Activated T-helper 17 cell treated with anti-CD3 and anti-CD28 coated beads, Interleukin-2, amount 50 U/mL, for 72 hours (primary cell): ENCODE data around the gene TPTE. TPM values are rescaled to one million over a fixed set of nuclear protein-coding genes. Genes with fewer than 3 reads are reported as not detected.
"Not testable (repeated sequence)": the region's sequence is repeated elsewhere in the genome, so short reads cannot be mapped to it uniquely, and the experiment has no call there.

Experiments used
- ATAC-seq: fragments of 150-1000 bp; cut with Tn5 transposase; replicated peaks from 2 replicates; pipeline ENCODE4 v1.10.0; 2021; ENCODE audit warnings: mild to moderate bottlenecking, moderate library complexity
- H3K27ac Mint-ChIP-seq: one replicate; pipeline ENCODE4 v1.8.0; 2022; ENCODE audit warnings: mixed read lengths
- H3K27me3 Mint-ChIP-seq: one replicate; pipeline ENCODE4 v1.8.0; 2022; ENCODE audit warnings: mixed read lengths
- H3K36me3 Mint-ChIP-seq: one replicate; pipeline ENCODE4 v1.8.0; 2022; ENCODE audit warnings: low read depth, mild to moderate bottlenecking, mixed read lengths
- H3K4me1 Mint-ChIP-seq: one replicate; pipeline ENCODE4 v1.8.0; 2022; ENCODE audit warnings: mixed read lengths
- H3K4me3 Mint-ChIP-seq: one replicate; pipeline ENCODE4 v1.8.0; 2022; ENCODE audit warnings: mild to moderate bottlenecking, mixed read lengths
- H3K9me3 Mint-ChIP-seq: one replicate; pipeline ENCODE4 v1.8.0; 2022; ENCODE audit warnings: mixed read lengths
- total RNA-seq, 2 donors: library from RNA; stranded (reverse); gene quantifications; one replicate each; pipeline ENCODE4 v1.2.3, GENCODE V29; 2022

The TPTE gene
- total RNA-seq, 2 donors from 2014 or later: not detected

DNA sequence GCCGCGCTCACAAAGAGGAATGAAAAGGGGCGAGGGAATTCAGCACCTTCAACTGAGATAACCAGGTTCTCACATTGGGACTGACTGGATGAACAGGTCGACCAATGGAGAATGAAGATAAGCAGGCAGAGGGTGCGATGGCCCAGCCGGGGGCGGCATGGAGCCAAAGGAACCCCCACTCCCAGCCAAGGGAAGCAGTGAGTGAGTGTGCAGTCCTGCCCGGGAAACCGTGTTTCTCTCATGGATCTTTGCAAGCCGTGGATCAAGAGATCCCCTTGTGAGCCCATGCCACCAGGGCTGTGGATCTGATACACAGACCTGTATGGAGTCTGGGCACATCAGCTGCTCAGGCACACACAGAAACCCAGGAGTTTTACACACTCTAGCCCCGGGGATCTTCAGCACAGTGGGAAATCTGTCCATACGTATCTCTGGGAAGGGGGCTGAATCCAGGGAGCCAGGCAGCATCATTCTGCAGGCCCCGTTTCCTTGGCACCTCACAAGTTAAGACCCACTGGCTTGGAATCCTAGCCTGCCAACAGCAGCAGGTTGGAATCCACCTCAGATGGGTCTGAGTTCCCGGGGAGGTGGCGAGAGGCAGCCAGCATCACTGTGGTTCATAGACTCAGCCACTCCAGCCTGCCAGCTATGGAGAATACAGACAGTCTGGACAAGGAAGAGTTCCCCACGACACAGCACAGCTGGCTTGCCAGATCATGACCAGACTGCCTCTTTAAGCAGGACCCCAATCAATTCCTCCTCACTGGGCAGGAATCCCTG, 53.3 kb downstream of the TPTE start:
- H3K36me3 Mint-ChIP-seq, H3K27me3 Mint-ChIP-seq, H3K27ac Mint-ChIP-seq, H3K4me1 Mint-ChIP-seq, H3K4me3 Mint-ChIP-seq: not testable (repeated sequence)
- ATAC-seq: peak; percentile 7
- peaks cover 15% of the 10 kb centered on the region for H3K9me3 Mint-ChIP-seq

DNA sequence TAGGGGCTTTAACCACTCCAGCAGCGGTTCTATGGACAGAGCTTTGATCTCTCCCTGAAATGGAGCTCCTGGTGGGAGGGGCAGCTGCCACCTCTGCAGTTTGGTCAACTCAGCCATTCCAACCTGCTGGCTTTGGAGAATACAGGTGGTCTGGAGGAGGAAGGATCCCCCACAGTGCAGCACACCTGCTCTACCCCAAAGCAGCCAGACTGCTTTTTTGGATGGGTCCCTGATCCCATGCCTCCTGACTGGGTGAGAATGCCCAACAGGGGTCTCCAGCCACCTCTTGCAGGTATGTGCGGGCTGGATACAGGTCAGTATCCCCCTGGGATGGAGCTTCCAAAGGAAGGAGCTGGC, 53.9 kb downstream of the TPTE start:
- H3K36me3 Mint-ChIP-seq: no peaks in the 10 kb centered on the region
- peaks cover 14% of the 10 kb centered on the region for H3K9me3 Mint-ChIP-seq
- no peaks in the 10 kb centered on the region for H3K27me3 Mint-ChIP-seq
- no peak overlapping the region for H3K27ac Mint-ChIP-seq
- no peaks in the 10 kb centered on the region for H3K4me1 Mint-ChIP-seq
- no peak for ATAC-seq
- H3K4me3 Mint-ChIP-seq: no peak overlapping the region

DNA sequence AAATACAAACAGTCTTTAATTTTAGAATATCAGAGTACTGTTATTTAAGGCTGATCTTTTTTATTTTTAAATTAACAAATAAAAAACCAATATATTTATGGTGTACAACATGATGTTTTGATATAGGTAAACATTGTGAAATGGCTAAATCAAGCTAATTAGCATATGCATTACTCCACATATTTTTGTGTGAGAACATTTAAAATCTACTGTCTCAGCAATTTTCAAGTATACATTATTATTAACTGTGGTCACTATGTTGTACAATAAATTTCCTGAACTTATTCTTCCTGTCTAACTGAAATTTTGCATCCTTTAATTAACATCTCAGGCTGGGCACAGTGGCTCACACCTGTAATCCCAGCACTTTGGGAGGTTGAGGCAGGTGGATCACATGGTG, 57.5 kb downstream of the TPTE start:
- H3K4me3 Mint-ChIP-seq, H3K27me3 Mint-ChIP-seq, H3K27ac Mint-ChIP-seq, H3K36me3 Mint-ChIP-seq, ATAC-seq, H3K4me1 Mint-ChIP-seq: not testable (repeated sequence)
- H3K9me3 Mint-ChIP-seq: peaks cover 14% of the 10 kb centered on the region

DNA sequence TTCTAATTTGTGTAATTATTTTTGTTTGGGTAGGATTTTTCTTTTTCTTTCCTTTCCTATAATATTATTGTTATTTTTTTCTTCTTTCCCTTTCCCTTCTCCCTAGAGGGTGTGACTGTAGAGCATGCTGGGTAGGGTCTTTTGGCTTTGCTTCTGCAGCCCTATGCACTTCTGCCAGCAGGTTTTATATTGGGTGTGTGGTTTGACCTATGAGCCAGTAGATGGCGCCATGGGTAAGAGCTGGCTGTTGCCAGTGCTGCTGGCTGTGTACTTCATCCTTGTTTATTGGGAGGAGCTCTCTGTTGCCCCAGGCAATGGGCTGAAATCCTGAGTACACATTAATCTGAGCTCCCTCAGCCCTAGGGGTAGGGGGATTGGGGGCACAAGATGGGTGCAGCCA, 67.7 kb downstream of the TPTE start:
- not testable (repeated sequence) for ATAC-seq, H3K9me3 Mint-ChIP-seq, H3K27ac Mint-ChIP-seq, H3K4me3 Mint-ChIP-seq, H3K36me3 Mint-ChIP-seq, H3K4me1 Mint-ChIP-seq, H3K27me3 Mint-ChIP-seq

DNA sequence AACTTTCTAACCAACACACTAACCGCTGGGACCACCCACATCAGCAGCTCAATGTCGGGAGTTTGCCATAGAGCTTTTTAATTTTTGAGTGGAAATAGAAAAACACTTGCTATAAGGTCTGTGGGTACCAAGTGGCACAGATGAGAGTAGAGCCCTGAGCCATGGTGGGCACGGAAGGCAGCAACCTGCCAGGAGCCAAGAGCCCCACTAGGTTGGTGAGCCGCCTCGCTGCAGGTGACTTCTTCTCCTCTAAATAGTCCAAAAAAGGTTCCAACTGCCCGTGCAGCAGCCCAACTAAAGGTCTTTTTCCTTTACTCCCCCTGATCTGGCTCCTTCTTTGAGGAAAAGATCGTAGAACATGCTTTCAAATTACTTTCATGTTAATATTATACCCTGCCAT, 85.7 kb downstream of the TPTE start:
- not testable (repeated sequence) for H3K27ac Mint-ChIP-seq, H3K4me3 Mint-ChIP-seq, ATAC-seq, H3K27me3 Mint-ChIP-seq, H3K9me3 Mint-ChIP-seq, H3K36me3 Mint-ChIP-seq, H3K4me1 Mint-ChIP-seq

DNA sequence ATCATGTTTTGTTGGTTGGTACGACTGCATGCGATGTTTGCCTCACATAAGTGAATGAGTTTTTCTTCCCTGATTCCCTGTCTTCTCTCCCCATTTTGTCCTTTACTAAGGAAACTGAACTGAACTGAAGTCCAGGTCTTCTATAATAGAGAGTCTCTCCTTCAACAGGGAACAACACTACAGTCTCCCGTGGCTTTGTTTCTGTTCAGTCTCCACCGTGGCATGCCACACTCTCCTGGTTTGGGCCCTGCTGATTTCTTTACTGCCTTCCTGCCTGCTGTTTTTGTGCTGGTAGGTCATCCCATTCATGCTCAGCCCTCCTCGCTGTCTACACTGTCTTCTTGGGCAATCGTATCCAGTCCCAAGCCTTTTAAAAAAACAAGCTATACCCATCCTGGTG, 92.9 kb downstream of the TPTE start:
- not testable (repeated sequence) for H3K36me3 Mint-ChIP-seq, H3K27me3 Mint-ChIP-seq

DNA sequence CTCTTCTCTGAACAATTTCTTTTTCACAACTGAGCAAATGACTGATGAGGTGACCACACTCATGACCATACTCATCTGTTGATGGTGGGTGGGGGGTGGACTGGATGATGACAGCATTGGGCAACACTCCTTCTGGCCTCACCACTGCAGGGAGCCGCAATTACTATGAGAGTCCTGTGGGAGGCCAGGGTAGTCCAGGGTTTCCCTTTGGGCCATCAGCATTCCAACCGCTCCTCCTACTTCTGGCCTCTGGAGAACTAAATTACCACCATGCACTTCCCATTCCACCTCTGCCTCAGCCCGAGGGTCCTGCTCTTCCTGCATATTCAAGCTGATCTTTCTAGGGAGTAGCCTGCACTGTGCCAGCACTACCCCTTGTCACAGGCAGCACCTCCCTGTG, 94.7 kb downstream of the TPTE start:
- not testable (repeated sequence) for H3K27me3 Mint-ChIP-seq, H3K27ac Mint-ChIP-seq, H3K36me3 Mint-ChIP-seq, H3K9me3 Mint-ChIP-seq, ATAC-seq, H3K4me3 Mint-ChIP-seq, H3K4me1 Mint-ChIP-seq

More for the DNA sequence above, 92.9 kb downstream of the TPTE start:
- not testable (repeated sequence) for ATAC-seq, H3K27ac Mint-ChIP-seq, H3K9me3 Mint-ChIP-seq, H3K4me1 Mint-ChIP-seq, H3K4me3 Mint-ChIP-seq

DNA sequence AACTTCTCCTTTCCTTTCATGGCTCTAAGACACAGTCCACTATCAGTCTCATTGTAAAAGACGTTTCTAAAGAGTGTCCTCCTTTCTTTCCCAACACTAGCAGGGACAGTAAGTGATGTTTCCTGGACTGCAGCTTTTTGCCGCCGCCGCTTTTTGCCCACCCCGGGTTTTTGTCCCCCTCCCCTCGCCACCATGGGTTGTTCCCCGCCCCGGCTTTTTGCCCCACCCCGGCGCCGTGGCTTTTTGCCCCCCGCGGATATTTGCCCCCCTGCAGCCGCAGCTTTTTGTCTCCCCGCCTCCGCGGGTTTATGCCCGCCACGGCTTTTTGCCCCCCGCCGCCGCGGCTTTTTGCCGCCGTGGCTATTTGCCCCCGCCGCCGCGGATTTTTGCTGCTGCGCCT, 95.2 kb downstream of the TPTE start:
- peaks cover 6% of the 10 kb centered on the region for H3K9me3 Mint-ChIP-seq
- ATAC-seq: no peak
- no peak overlapping the region for H3K4me3 Mint-ChIP-seq
- H3K27ac Mint-ChIP-seq: no peak overlapping the region
- H3K36me3 Mint-ChIP-seq: no peaks in the 10 kb centered on the region
- H3K4me1 Mint-ChIP-seq: no peaks in the 10 kb centered on the region
- no peaks in the 10 kb centered on the region for H3K27me3 Mint-ChIP-seq

DNA sequence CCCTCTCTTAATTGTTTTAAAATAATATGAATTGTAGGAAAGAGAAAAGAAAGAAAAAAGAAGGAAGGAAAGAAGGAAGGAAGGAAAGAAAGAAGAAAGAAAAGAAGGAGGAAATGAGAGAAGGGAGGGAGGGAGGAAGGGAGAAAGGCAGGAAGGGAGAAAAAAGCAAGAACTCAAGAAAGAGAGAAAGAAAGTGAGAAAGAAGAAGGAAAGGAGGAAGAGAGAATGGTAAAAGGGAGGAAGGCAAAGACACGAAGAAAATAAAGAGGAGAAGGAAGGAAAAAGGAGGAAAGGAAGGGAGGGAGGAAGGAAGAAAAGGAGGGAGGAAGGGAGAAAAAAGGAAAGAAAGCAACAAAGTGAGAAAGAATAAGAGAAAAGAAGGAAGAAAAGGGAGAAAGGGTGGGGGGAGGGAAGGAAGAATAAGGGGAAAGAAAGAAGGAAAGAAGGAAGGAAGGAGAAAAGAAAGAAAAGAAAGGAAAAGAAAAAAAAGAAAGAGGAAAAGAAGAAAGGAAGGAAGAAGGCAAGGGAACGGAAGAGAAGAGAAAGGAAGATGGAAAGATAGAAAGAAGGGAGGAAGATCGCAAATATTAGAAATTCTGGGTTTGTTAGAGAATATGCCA, 95.9 kb downstream of the TPTE start:
- not testable (repeated sequence) for ATAC-seq, H3K9me3 Mint-ChIP-seq, H3K4me1 Mint-ChIP-seq, H3K27ac Mint-ChIP-seq, H3K27me3 Mint-ChIP-seq, H3K36me3 Mint-ChIP-seq, H3K4me3 Mint-ChIP-seq

DNA sequence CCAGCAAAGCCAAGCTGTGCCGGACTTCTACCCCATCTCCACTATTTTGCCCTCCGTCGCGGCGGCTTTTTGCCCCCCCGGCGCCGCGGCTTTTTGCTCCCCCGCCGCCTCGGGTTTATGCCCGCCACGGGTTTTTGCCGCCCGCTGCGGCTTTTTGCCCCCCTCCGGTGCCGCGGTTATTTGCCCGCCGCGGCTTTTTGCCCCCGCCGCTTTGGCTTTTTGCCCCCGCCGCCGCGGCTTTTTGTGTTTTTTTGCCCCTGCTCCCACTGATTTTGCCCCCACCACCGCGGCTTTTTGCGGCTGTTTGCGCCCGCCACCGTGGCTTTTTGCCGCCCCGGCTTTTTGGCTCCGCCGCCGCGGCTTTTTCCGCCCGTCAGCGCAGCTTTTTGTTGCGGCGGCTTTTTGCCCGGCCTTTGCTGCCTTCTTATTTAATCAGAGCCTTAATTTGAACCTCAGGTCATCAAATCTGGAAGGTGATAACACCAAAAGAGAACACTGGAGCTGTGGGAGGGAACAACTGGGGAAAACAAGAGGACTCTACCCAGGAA, 106.0 kb downstream of the TPTE start:
- Mint-ChIP-seq H3K27ac (no peak overlapping the region), H3K4me3 (no peak overlapping the region)
- no peak for ATAC-seq

DNA sequence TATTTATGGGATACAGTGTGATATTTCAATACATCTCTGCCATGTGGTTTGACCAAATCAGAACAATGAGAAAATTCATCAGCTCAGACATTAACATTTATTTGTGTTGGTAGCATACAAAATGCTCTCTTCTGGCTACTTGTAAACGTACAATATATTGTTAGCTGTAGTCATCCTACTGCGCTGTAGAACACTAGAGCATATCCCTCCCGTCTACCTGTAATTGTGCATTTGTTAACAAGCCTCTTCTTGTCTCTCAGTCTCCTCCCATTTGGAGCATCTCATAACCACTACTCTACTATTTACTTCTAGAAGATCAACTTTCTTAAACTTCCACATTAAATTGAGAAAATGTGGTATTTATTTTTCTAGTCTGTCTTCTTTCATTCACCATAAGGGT, 107.9 kb downstream of the TPTE start:
- H3K27me3 Mint-ChIP-seq, H3K36me3 Mint-ChIP-seq, H3K4me3 Mint-ChIP-seq, ATAC-seq, H3K9me3 Mint-ChIP-seq, H3K27ac Mint-ChIP-seq, H3K4me1 Mint-ChIP-seq: not testable (repeated sequence)

More for the DNA sequence above, 106.0 kb downstream of the TPTE start:
- no peaks in the 10 kb centered on the region for H3K9me3 Mint-ChIP-seq
- H3K4me1 Mint-ChIP-seq: no peaks in the 10 kb centered on the region
- H3K36me3 Mint-ChIP-seq: no peaks in the 10 kb centered on the region
- H3K27me3 Mint-ChIP-seq: no peaks in the 10 kb centered on the region

DNA sequence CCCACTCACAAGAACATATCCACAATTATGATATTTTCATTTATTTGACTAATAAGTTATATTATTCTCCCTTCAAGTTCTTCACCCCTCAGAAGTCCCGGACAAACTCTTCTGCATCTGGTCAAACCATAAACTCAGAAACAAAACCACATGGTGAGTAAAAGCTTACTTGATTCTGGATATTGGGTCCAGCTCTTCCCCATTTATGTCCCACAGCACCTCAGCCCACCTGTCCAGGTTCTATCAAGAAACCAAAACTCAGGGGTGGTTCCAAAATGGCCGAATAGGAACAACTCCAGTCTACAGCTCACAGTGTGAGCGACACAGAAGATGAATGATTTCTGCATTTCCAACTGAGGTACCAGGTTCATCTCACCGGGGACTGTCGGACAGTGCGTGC, 109.4 kb downstream of the TPTE start:
- not testable (repeated sequence) for H3K9me3 Mint-ChIP-seq, H3K36me3 Mint-ChIP-seq, ATAC-seq, H3K27me3 Mint-ChIP-seq, H3K4me3 Mint-ChIP-seq, H3K27ac Mint-ChIP-seq, H3K4me1 Mint-ChIP-seq

DNA sequence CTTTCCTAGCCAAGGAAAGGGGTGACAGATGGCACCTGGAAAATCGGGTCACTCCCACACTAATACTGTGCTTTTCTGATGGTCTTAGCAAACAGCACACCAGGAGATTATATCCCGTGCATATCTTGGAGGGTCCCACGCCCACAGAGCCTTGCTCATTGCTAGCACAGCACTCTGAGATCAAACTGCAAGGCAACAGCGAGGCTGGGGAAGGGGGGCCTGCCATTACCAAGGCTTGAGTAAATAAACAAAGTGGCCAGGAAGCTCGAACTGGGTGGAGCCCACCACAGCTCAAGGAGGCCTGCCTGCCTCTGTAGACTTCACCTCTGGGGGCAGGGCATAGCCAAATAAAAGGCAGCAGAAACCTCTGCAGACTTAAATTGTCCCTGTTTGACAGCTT, 109.9 kb downstream of the TPTE start:
- H3K4me3 Mint-ChIP-seq, H3K27ac Mint-ChIP-seq, ATAC-seq, H3K4me1 Mint-ChIP-seq, H3K9me3 Mint-ChIP-seq, H3K27me3 Mint-ChIP-seq, H3K36me3 Mint-ChIP-seq: not testable (repeated sequence)

DNA sequence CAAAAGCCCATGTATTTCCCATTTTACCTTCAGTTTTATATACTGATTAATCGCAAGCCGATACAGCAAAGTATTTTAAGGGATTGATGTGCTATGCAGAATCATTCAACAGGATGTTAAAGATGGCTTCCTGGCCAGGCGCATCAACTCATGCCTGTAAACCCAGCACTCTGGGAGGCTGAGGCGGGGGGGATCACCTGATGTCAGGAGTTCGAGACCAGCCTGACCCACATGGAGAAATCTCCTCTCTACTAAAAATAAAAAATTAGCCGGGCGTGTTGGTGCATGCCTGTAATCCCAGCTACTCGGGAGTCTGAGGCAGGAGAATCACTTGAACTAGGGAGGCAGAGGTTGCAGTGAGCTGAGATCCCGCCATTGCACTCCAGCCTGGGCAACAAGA, 116.8 kb downstream of the TPTE start:
- not testable (repeated sequence) for H3K36me3 Mint-ChIP-seq, H3K4me1 Mint-ChIP-seq, H3K9me3 Mint-ChIP-seq, H3K27me3 Mint-ChIP-seq, H3K4me3 Mint-ChIP-seq, H3K27ac Mint-ChIP-seq, ATAC-seq

DNA sequence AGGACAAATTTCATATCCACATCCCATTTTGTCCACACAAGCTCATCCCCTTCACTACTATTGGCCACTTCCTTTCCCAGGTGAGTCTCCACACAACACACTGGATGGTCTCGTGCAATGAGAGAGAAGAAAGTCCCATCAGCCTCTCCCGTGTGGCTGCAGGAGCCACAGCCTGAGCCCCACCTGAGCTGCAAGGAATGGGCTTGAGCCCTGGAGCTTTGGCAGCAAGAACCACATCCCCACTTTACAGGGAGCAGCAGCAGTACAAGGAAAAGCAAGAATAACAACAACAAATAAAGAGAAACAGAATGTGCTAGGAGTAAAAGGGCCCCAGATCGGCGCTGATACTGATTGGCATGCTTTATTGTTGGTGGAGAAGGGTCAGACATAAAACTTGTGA, 117.7 kb downstream of the TPTE start:
- no peaks in the 10 kb centered on the region for H3K27me3 Mint-ChIP-seq
- H3K4me1 Mint-ChIP-seq: no peaks in the 10 kb centered on the region
- no peak overlapping the region for H3K4me3 Mint-ChIP-seq
- no peaks in the 10 kb centered on the region for H3K36me3 Mint-ChIP-seq
- ATAC-seq: no peak
- no peak overlapping the region for H3K27ac Mint-ChIP-seq
- H3K9me3 Mint-ChIP-seq: no peaks in the 10 kb centered on the region
